Endothelial cell of umbilical vein (primary cell): ENCODE results near the gene ZDHHC14. TPM values are rescaled to one million over a fixed set of nuclear protein-coding genes. Genes with fewer than 3 reads are reported as not detected.

Experiments used
- BruUV-seq: library from RNA; stranded (reverse); fragments of 400-500 nt; replicated peaks from 2 replicates; lab custom pipeline; 2021; lab: Mats Ljungman, UMichigan
- CTCF ChIA-PET: fragments of 300-600, 350-600 bp; sonication (Branson Sonifier 250); formaldehyde crosslinking; loops from one replicate; lab custom pipeline; 2021; ENCODE audit warnings: antibody characterized with exemption, inconsistent platforms; lab: Charles Lee
- POLR2A ChIA-PET: fragments of 300-600, 350-600 bp; sonication (Branson Sonifier 250); formaldehyde crosslinking; loops from one replicate; lab custom pipeline; 2021; ENCODE audit warnings: antibody characterized with exemption, inconsistent platforms; lab: Charles Lee
- DNase-seq: peaks from one replicate; pipeline ENCODE4 v3.0.0-alpha.2; 2011; ENCODE audit warnings: low read depth, low spot score
- FAIRE-seq: peaks from 2 replicates; lab custom pipeline; 2011; peaks lifted over from hg19 to GRCh38; lab: Jason Lieb, UNC
- H2AFZ ChIP-seq: 2 replicates; pipeline ENCODE4 v1.6.0; 2012; ENCODE audit warnings: low read depth, low read length, control low read depth, inconsistent platforms
- H3K27ac ChIP-seq: 2 replicates; pipeline ENCODE4 v1.5.1; 2011; ENCODE audit warnings: low read depth, mild to moderate bottlenecking, control low read depth, low read length, moderate library complexity; ENCODE audit not compliant: insufficient read depth
- H3K27me3 ChIP-seq, 2 experiments: 2 replicates each; pipeline versions ENCODE4 v1.6.0 to v1.6.1; 2011; ENCODE audit warnings: low read length in 2 of 2, mixed read lengths in 1 of 2; ENCODE audit not compliant: control insufficient read depth in 2 of 2, insufficient read depth in 2 of 2
- H3K36me3 ChIP-seq, 2 experiments: 2 replicates in 1 of 2; 3 replicates in 1 of 2; pipeline ENCODE4 v1.5.1; 2011; ENCODE audit warnings: low read length in 2 of 2, mild to moderate bottlenecking in 1 of 2, moderate library complexity in 1 of 2; ENCODE audit not compliant: control insufficient read depth in 2 of 2, insufficient read depth in 2 of 2; ENCODE audit errors: extremely low read depth in 1 of 2
- H3K4me1 ChIP-seq: 3 replicates; pipeline ENCODE4 v1.5.1; 2011; ENCODE audit warnings: mild to moderate bottlenecking, low read length; ENCODE audit not compliant: control insufficient read depth, insufficient read depth; ENCODE audit errors: extremely low read depth
- H3K4me2 ChIP-seq: 2 replicates; pipeline ENCODE4 v1.6.1; 2011; ENCODE audit warnings: low read length, control low read depth, mixed read lengths; ENCODE audit not compliant: insufficient read depth
- H3K4me3 ChIP-seq, 3 experiments: fragments of 200-600 bp in 1 of 3; sonication (generic), shearing (Covaris generic) in 1 of 3; replicated peaks in 1 of 3; 2 replicates each; pipeline ENCODE4 v1.5.1; 2011 to 2016; ENCODE audit warnings: control low read depth in 3 of 3, low read length in 3 of 3, mild to moderate bottlenecking in 2 of 3, inconsistent platforms in 1 of 3, low read depth in 1 of 3, moderate library complexity in 1 of 3; ENCODE audit not compliant: insufficient read depth in 1 of 3
- H3K79me2 ChIP-seq: 2 replicates; pipeline ENCODE4 v1.6.0; 2012; ENCODE audit warnings: low read length, inconsistent platforms; ENCODE audit not compliant: control insufficient read depth, insufficient read depth
- H3K9ac ChIP-seq: replicated peaks from 2 replicates; pipeline ENCODE3; 2011; ENCODE audit warnings: low read length, control low read depth; ENCODE audit not compliant: insufficient read depth; ENCODE audit errors: extremely low read depth
- H3K9me1 ChIP-seq: replicated peaks from 3 replicates; pipeline ENCODE4 v1.6.0; 2011; ENCODE audit warnings: mild to moderate bottlenecking, low read length; ENCODE audit not compliant: control insufficient read depth, insufficient read depth; ENCODE audit errors: extremely low read depth
- H3K9me3 ChIP-seq: replicated peaks from 2 replicates; pipeline ENCODE4 v1.5.1; 2012; ENCODE audit warnings: low read length, inconsistent platforms; ENCODE audit not compliant: control insufficient read depth, insufficient read depth
- H4K20me1 ChIP-seq: replicated peaks from 2 replicates; pipeline ENCODE3; 2011; ENCODE audit warnings: mild to moderate bottlenecking, low read length; ENCODE audit not compliant: control insufficient read depth, insufficient read depth; ENCODE audit errors: extremely low read depth
- FOS ChIP-seq: IDR thresholded peaks from 2 replicates; pipeline ENCODE4 v1.6.1; 2011; ENCODE audit warnings: mild to moderate bottlenecking, low read length, moderate library complexity, borderline replicate concordance; ENCODE audit not compliant: insufficient read depth
- GATA2 ChIP-seq: IDR thresholded peaks from 2 replicates; pipeline ENCODE4 v1.7.0; 2011; ENCODE audit warnings: low read depth, mild to moderate bottlenecking, moderate library complexity, mixed read lengths, low read length; ENCODE audit not compliant: insufficient read length, insufficient read depth
- JUN ChIP-seq: IDR thresholded peaks from 2 replicates; pipeline ENCODE4 v1.6.1; 2011; ENCODE audit warnings: borderline replicate concordance, low read depth; ENCODE audit not compliant: insufficient read length, insufficient read depth
- MAX ChIP-seq: IDR thresholded peaks from 2 replicates; pipeline ENCODE4 v1.6.1; 2011; ENCODE audit not compliant: insufficient read depth, insufficient read length
- POLR2AphosphoS5 ChIP-seq: IDR thresholded peaks from 2 replicates; pipeline ENCODE4 v1.6.1; 2012; ENCODE audit warnings: low read depth, mild to moderate bottlenecking, control low read depth, low read length, moderate library complexity; ENCODE audit not compliant: insufficient read depth
- dilution Hi-C: fragments of 300-500 bp; cut with MboI; formaldehyde crosslinking; loops from one replicate; pipeline ENCODE4 v1.15.0; 2019; ENCODE audit warnings: low sequenced_read_pairs; ENCODE audit not compliant: extremely low pct_ligation_motif_present
- intact Hi-C: fragments of 100-400 bp; cut with micrococcal nuclease; formaldehyde crosslinking; loops from one replicate; pipeline ENCODE4 v1.10.0; 2022
- polyA plus RNA-seq, 4 experiments: library from polyadenylated mRNA; depleted of rRNA in 3 of 4; stranded (reverse) in 3 of 4; unstranded in 1 of 4; fragments of >200 nt; gene quantifications; 2 replicates each; pipeline versions ENCODE4 v1.2.1 to v1.2.3, GENCODE V29; 2011 to 2012; ENCODE audit warnings: missing spikeins in 1 of 4
- total RNA-seq: library from RNA; stranded (reverse); gene quantifications from 2 replicates; pipeline ENCODE4 v1.2.3, GENCODE V29; 2021
- TF ChIP-seq, protein P1 (sequence below), 2 donors: IDR thresholded peaks; 1 replicate in 1 of 2; 2 replicates in 1 of 2; pipeline ENCODE4 v1.5.1; 2011; ENCODE audit warnings: low read length in 2 of 2, mild to moderate bottlenecking in 2 of 2, moderate library complexity in 2 of 2, control low read depth in 1 of 2, inconsistent platforms in 1 of 2, low read depth in 1 of 2; ENCODE audit not compliant: insufficient read depth in 1 of 2; ENCODE audit errors: extremely low read depth in 1 of 2

ZDHHC14 gene
- total and polyA plus RNA-seq, 2 donors (not counting 3 experiments of a cell fraction or from before 2014, with no cell fraction given), result 23.0 to 25.6 TPM

GRCh38 chr6:157535340-157536222 lies 154.6 kb downstream of the ZDHHC14 start:
- peak; percentile 96 for DNase-seq
- no peaks in the 10 kb centered on the region for H3K9me1 ChIP-seq
- CTCF ChIA-PET, result interaction anchor here (0.7 to 1.5 kb wide), 9 partner anchors 9 to 216 kb away, joined by 3 to 4 read pairs (median 3); no protein-coding TSS in a partner anchor
- H3K4me3 ChIP-seq, result peak overlapping the region in 1 of 3 experiments; percentile 34
- peak; percentile 99 for FAIRE-seq
- dilution Hi-C loops, result no loop called here
- peak overlapping the region; percentile 73 for H3K9ac ChIP-seq
- H3K4me1 ChIP-seq, result peaks cover 42% of the 10 kb centered on the region
- H3K79me2 ChIP-seq, result no peaks in the 10 kb centered on the region
- H3K27ac ChIP-seq, result peak overlapping the region; percentile 94
- POLR2A ChIA-PET, result no interaction called here
- intact Hi-C loops, result loop anchor here (1.0 to 2.0 kb wide), 7 partner anchors 20 to 213 kb away; partner anchors contain the start of gene TMEM242
- H2AFZ ChIP-seq, result peak overlapping the region; percentile 9
- no peaks in the 10 kb centered on the region for H3K27me3 ChIP-seq
- BruUV-seq, result TSS peak; percentile 28
- H3K9me3 ChIP-seq, result no peaks in the 10 kb centered on the region
- no peaks in the 10 kb centered on the region for H3K36me3 ChIP-seq
- TF ChIP-seq GATA2 (peak; percentile 49), MAX (no peak), POLR2AphosphoS5 (peak; percentile 58), JUN (peak; percentile 99), FOS (peak; percentile 97)
- TF ChIP-seq, protein P1, sequence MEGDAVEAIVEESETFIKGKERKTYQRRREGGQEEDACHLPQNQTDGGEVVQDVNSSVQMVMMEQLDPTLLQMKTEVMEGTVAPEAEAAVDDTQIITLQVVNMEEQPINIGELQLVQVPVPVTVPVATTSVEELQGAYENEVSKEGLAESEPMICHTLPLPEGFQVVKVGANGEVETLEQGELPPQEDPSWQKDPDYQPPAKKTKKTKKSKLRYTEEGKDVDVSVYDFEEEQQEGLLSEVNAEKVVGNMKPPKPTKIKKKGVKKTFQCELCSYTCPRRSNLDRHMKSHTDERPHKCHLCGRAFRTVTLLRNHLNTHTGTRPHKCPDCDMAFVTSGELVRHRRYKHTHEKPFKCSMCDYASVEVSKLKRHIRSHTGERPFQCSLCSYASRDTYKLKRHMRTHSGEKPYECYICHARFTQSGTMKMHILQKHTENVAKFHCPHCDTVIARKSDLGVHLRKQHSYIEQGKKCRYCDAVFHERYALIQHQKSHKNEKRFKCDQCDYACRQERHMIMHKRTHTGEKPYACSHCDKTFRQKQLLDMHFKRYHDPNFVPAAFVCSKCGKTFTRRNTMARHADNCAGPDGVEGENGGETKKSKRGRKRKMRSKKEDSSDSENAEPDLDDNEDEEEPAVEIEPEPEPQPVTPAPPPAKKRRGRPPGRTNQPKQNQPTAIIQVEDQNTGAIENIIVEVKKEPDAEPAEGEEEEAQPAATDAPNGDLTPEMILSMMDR (IDR thresholded peaks at IDR 0.05; ENCODE audit: extremely low read depth in 1 of 2, insufficient read depth in 1 of 2, low read depth in 1 of 2, low read length in 2 of 2), result no peak
- H4K20me1 ChIP-seq, result no peaks in the 10 kb centered on the region
- peak overlapping the region; percentile 79 for H3K4me2 ChIP-seq
